ENCODE measurements around the gene GET4.
A peak's percentile ranks its signal among the peaks of the same experiment; 100 is the strongest.
"Not testable (repeated sequence)": the region's sequence is repeated elsewhere in the genome, so short reads cannot be mapped to it uniquely, and the experiment has no call there.

The GET4 gene

DNA sequence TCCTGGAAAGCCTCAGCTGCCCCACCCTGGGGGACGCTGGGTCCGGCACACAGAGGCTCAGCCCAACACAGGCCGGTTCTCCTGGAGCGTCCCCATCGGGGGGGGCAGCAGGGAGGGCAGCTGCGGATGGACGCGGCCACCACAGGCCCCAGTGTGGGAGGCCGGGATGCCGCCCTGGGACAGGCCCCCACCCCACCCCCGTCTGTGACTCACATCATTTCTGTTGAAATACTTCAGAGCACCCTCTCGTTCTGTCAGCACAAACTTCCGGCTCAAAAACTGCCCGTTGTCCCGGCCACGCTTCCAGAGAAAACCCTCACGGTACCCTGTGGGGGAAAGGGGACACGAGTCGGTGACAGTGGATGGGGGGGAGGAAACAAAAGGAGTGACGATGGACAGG is 28.5 kb downstream of the GET4 start:
- no peak overlapping the region for H3K4me3 ChIP-seq (replicated peaks; ENCODE audit: low read depth, low read length)
- no peak for TF ChIP-seq CTCF (IDR thresholded peaks at IDR 0.05; ENCODE audit: low read length, missing control alignments)

GRCh38 chr7:906776-907157 is 30.4 kb downstream of the GET4 start:
- no peak overlapping the region for H3K4me3 ChIP-seq (replicated peaks; ENCODE audit: low read depth, low read length)
- no peak for TF ChIP-seq CTCF (IDR thresholded peaks at IDR 0.05; ENCODE audit: low read length, missing control alignments)
- no peak for DNase-seq (ENCODE audit: low read depth)

More for the DNA sequence above, 28.5 kb downstream of the GET4 start:
- DNase-seq (ENCODE audit: low read depth), result peak; percentile 57

GRCh38 chr7:907158-907980 is 31.0 kb downstream of the GET4 start:
- TF ChIP-seq CTCF (IDR thresholded peaks at IDR 0.05; ENCODE audit: low read length, missing control alignments), result no peak
- no peak for DNase-seq (ENCODE audit: low read depth)
- no peak overlapping the region for H3K4me3 ChIP-seq (replicated peaks; ENCODE audit: low read depth, low read length)

GRCh38 chr7:908159-908581 is 31.8 kb downstream of the GET4 start:
- no peak overlapping the region for H3K4me3 ChIP-seq (replicated peaks; ENCODE audit: low read depth, low read length)
- no peak for TF ChIP-seq CTCF (IDR thresholded peaks at IDR 0.05; ENCODE audit: low read length, missing control alignments)
- DNase-seq (ENCODE audit: low read depth), result no peak

DNA sequence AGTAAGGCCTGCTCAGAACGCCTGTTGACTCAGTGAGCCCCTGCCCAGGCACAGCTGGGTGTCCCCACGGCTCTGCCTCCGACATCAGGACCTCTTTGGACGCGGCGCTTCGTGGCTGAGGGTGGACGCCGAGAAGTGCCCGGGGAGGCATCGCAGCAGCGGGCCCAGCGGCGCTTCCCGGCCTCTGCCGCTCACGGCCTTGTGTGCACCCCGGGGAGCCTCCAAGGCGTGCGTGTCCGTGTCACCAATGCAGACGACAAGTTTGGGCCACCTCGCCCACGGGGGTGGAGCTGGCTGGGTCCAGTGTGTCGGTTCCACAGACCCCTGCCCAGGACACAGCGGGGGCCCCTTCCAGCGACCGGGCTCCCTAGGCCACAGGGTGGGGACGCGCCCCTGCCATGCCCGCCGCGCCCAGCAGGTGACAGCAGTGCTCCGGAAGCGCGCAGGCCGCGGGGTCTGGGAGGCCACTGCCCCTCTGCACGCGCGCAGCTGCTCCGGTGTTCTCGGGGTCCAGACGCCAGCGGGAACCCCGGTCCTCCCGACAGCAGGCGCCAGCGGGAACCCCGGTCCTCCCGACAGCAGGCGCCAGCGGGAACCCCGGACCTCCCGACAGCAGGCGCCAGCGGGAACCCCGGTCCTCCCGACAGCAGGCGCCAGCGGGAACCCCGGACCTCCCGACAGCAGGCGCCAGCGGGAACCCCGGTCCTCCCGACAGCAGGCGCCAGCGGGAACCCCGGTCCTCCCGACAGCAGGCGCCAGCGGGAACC is 32.4 kb downstream of the GET4 start:
- peak; percentile 41 for DNase-seq (ENCODE audit: low read depth)
- TF ChIP-seq CTCF (IDR thresholded peaks at IDR 0.05; ENCODE audit: low read length, missing control alignments), result peak; percentile 46
- not testable (repeated sequence) for H3K4me3 ChIP-seq (replicated peaks; ENCODE audit: low read depth, low read length)

- TF ChIP-seq CTCF (IDR thresholded peaks at IDR 0.05; ENCODE audit: low read length, missing control alignments), result no peak
- DNase-seq (ENCODE audit: low read depth), result peak; percentile 48
- no peak overlapping the region for H3K4me3 ChIP-seq (replicated peaks; ENCODE audit: low read depth, low read length)
Measured at GRCh38 chr7:909358-910329, 33.3 kb downstream of the GET4 start.

All from fibroblast of pulmonary artery (primary cell).